ENCODE data around the gene MLLT10. TPM values are rescaled to one million over a fixed set of nuclear protein-coding genes. Genes with fewer than 3 reads are reported as not detected.

The MLLT10 gene
- total RNA-seq, 1 experiment from 2014 or later, result 72.3 TPM

DNA sequence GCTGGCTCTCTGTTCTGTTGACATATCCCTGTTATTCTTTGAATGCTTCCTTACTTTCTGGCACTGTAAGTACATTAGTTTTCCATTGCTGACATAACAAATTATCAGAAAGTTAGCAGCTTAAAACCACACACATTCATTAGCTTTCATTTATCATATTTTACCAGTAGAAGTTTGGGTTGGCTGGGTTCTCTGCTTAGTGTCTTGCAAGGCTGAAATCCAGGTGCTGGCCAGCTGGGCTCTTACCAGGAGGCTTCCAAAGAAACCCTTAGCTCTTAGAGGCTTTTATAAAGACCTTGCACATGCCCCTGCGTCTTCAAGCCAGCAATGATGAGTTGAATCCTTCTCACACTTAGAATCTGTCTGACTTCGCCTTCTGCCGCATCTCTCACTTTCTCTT is 160.6 kb downstream of the MLLT10 start:
- Mint-ChIP-seq H3K9me3 (peaks cover 12 to 19% of the 10 kb centered on the region in 2 experiments), H3K27ac (peak overlapping the region; percentile 29 to 69 (median 66); a peak in 6 of 7 replicates), H3K27me3 (ENCODE audit: low read depth) (no peaks in the 10 kb centered on the region), H3K36me3 (ENCODE audit: insufficient read depth in 1 of 3, low read depth in 3 of 3) (peaks cover 24 to 39% (median 39%) of the 10 kb centered on the region in 3 experiments), H3K4me1 (peaks cover 11 to 22% of the 10 kb centered on the region in 2 experiments), H3K4me3 (no peak overlapping the region)
- H4K20me1 ChIP-seq (ENCODE audit: control insufficient read depth, insufficient read depth, insufficient read length), result no peaks in the 10 kb centered on the region
- no peak overlapping the region for H3T11ph ChIP-seq (ENCODE audit: low read length)
- H2AK5ac ChIP-seq (ENCODE audit: insufficient read length, low read length), result no peak overlapping the region
- no peak overlapping the region for H3K23ac ChIP-seq (ENCODE audit: insufficient read length, low read depth, low read length)
- no CpG with 5 or more reads among the region's 3 CpGs for WGBS (ENCODE audit: extremely low coverage, insufficient read length, low lambda C conversion rate)
- no peak overlapping the region for H2BK20ac ChIP-seq (ENCODE audit: low read depth, low read length, poor library complexity, severe bottlenecking)
- no peaks in the 10 kb centered on the region for H3K9me3 ChIP-seq (ENCODE audit: control insufficient read depth, low read depth, low read length)
- no peaks in the 10 kb centered on the region for H3K27me3 ChIP-seq (ENCODE audit: insufficient read depth, low read length)
- H3K14ac ChIP-seq (ENCODE audit: insufficient read depth, low read length), result no peak overlapping the region
- no peaks in the 10 kb centered on the region for H3K23me2 ChIP-seq (ENCODE audit: insufficient read length, low read depth, low read length, poor library complexity, severe bottlenecking)
- H3K4me1 ChIP-seq (ENCODE audit: insufficient read depth, low read length), result no peaks in the 10 kb centered on the region
- H2BK120ac ChIP-seq (ENCODE audit: low read depth, low read length, poor library complexity, severe bottlenecking), result no peak overlapping the region
- H3K9ac ChIP-seq (ENCODE audit: extremely low read depth, insufficient read length, low read length), result no peak overlapping the region
- no peak overlapping the region for H2BK15ac ChIP-seq (ENCODE audit: low read depth, low read length)
- TF ChIP-seq, protein P1, sequence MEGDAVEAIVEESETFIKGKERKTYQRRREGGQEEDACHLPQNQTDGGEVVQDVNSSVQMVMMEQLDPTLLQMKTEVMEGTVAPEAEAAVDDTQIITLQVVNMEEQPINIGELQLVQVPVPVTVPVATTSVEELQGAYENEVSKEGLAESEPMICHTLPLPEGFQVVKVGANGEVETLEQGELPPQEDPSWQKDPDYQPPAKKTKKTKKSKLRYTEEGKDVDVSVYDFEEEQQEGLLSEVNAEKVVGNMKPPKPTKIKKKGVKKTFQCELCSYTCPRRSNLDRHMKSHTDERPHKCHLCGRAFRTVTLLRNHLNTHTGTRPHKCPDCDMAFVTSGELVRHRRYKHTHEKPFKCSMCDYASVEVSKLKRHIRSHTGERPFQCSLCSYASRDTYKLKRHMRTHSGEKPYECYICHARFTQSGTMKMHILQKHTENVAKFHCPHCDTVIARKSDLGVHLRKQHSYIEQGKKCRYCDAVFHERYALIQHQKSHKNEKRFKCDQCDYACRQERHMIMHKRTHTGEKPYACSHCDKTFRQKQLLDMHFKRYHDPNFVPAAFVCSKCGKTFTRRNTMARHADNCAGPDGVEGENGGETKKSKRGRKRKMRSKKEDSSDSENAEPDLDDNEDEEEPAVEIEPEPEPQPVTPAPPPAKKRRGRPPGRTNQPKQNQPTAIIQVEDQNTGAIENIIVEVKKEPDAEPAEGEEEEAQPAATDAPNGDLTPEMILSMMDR (conservative IDR thresholded peaks at IDR 0.05), result no peak
- H4K5ac ChIP-seq (ENCODE audit: insufficient read length, low read depth, low read length), result no peak overlapping the region
- H4K8ac ChIP-seq (replicated peaks; ENCODE audit: insufficient read length, low read depth, low read length), result no peak overlapping the region
- H4K91ac ChIP-seq (ENCODE audit: insufficient read length, low read depth, low read length), result no peak overlapping the region
- no peak overlapping the region for H2AFZ ChIP-seq (ENCODE audit: low read length)
- H3K56ac ChIP-seq (ENCODE audit: insufficient read length, low read depth, low read length), result no peak overlapping the region
- H2BK5ac ChIP-seq (ENCODE audit: insufficient read length, low read length), result no peak overlapping the region
- DNase-seq, result no peak
- no peaks in the 10 kb centered on the region for H3K79me2 ChIP-seq (ENCODE audit: insufficient read depth, low read length)
- H3K4me2 ChIP-seq (ENCODE audit: insufficient read depth, insufficient read length, low read length), result no peak overlapping the region
- H2BK12ac ChIP-seq (ENCODE audit: insufficient read length, low read depth, low read length), result no peak overlapping the region
- no peak overlapping the region for H3K4ac ChIP-seq (ENCODE audit: low read depth, low read length)
- H3K79me1 ChIP-seq (ENCODE audit: insufficient read depth, low read depth, low read length, poor library complexity, severe bottlenecking), result peaks cover 5% of the 10 kb centered on the region
- H3K27ac ChIP-seq (ENCODE audit: insufficient read length, low read depth, low read length), result no peak overlapping the region
- H3K18ac ChIP-seq (ENCODE audit: insufficient read length, low read depth, low read length), result no peak overlapping the region
